Measurements from ENCODE around the gene LDLRAD3. TPM values are rescaled to one million over a fixed set of nuclear protein-coding genes. Genes with fewer than 3 reads are reported as not detected.

The LDLRAD3 gene
- total and polyA plus RNA-seq, 4 experiments from 2014 or later, result not detected

DNA sequence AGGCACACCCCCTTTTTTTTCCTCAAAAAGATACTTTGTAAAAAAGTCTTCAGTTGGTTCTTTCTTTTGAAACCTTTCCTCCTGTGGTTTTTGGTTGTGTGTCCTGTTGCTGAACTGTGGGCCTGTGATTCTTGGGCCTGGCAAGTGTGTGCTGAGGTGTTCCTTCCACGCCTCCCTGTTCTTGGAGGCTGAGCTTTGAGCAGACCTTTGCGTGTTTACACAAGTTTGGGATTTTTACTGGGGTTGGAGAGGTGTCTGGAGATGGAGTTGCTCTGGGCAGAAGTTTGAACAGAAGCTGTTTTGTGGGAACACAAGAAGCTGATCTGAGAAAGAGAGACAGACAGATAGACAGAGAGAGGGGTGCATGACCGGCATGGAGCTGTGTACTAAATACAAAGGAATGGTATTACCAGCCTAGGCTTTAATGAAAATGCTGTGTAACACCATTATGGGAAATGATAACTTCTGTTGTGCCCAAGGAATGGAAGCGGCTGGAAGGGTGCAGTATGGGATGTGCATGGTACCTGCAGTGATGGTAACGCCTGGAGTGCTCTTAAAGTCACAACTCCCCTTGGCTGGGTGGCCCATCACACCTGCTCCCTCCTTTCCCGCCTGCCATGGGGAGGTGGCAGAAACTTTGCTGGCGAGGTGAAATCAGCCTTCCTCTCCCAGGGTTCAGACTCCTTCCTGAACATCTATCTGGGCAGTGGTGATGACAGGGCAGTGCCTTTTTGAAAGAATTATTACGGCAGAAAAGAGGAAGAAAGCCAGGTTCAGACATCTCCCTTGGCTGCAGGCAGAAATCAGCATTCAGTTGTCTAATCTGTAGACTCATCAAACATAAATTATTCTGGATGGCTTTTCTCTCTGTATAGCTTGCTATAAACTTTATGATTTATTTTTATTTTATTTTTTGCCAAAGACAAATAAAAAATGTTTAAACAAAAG is 70.4 kb downstream of the LDLRAD3 start:
- Mint-ChIP-seq H3K4me3 (no peak overlapping the region), H3K36me3 (no peaks in the 10 kb centered on the region), H3K4me1 (no peaks in the 10 kb centered on the region), H3K27ac (no peak overlapping the region), H3K9me3 (peaks cover 0 to 2% (median 0%) of the 10 kb centered on the region in 8 donors), H3K27me3 (peaks cover 6% of the 10 kb centered on the region in 2 donors)
- Histone ChIP-seq H3K4me1 (ENCODE audit: insufficient read depth, low read length) (no peaks in the 10 kb centered on the region), H3K27ac (ENCODE audit: low read depth, low read length) (no peak overlapping the region), H3K36me3 (ENCODE audit: insufficient read depth, low read length) (no peaks in the 10 kb centered on the region), H3K27me3 (ENCODE audit: insufficient read depth, low read length) (no peaks in the 10 kb centered on the region), H3K4me3 (ENCODE audit: low read length in 2 of 2) (no peak overlapping the region), H3K9me3 (ENCODE audit: control insufficient read depth in 1 of 2, low read length in 2 of 2) (no peaks in the 10 kb centered on the region)
- intact Hi-C loops (cut with micrococcal nuclease), result no loop called here
- POLR2A ChIA-PET (ENCODE audit: partially characterized antibody), result no interaction called here
- DNase-seq, result no peak
- CTCF ChIA-PET (ENCODE audit: partially characterized antibody), result no interaction called here

DNA sequence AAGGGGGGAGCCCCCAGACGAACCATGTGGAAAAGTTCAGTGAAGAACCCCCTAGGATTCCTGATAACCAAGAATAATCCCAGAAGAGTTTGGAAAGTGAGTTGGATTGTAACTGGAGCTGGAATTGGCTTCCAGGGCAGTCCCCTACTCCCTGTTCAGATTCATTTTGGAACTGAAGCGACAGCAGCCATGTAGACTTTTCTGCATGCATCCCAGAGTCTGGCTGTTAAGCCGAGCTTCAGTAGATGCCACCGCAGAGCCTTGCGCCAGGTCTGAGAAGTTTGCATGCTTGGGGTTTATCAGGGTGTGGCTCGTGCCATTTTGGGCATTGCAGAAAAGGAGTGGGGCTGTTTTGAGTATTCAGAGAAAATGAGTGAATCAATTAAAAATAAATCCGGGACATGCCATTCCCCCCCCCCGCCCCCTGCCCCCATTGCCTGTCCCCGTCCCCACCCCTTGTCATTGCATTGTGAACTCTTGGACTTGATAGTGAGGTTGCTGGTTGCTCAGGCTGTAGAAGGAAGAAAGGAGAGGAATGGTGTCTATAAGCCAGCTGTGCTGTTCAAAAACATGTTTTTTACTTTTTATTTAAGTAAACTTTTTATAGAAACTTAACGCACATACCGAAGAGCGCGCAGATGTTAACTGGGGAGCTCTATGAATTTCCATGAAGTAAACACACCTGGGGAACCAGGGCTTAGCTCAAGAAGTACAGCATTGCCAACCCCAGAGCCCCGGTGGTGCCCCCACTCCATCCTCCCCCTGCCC is 71.2 kb downstream of the LDLRAD3 start:
- H3K27ac ChIP-seq (ENCODE audit: low read depth, low read length), result no peak overlapping the region
- no peaks in the 10 kb centered on the region for H3K27me3 ChIP-seq (ENCODE audit: insufficient read depth, low read length)
- H3K4me1 ChIP-seq (ENCODE audit: insufficient read depth, low read length), result no peaks in the 10 kb centered on the region
- Mint-ChIP-seq H3K27me3 (peaks cover 6% of the 10 kb centered on the region in 2 donors), H3K4me3 (no peak overlapping the region), H3K4me1 (no peaks in the 10 kb centered on the region), H3K9me3 (peaks cover 0 to 2% (median 0%) of the 10 kb centered on the region in 8 donors), H3K27ac (no peak overlapping the region), H3K36me3 (no peaks in the 10 kb centered on the region)
- no peak for DNase-seq
- no peak overlapping the region for H3K4me3 ChIP-seq (ENCODE audit: low read length in 2 of 2)
- ChIA-PET CTCF (ENCODE audit: partially characterized antibody) (no interaction called here), POLR2A (ENCODE audit: partially characterized antibody) (no interaction called here)
- no peaks in the 10 kb centered on the region for H3K36me3 ChIP-seq (ENCODE audit: insufficient read depth, low read length)
- no peaks in the 10 kb centered on the region for H3K9me3 ChIP-seq (ENCODE audit: control insufficient read depth in 1 of 2, low read length in 2 of 2)
- intact Hi-C loops (cut with micrococcal nuclease), result no loop called here

DNA sequence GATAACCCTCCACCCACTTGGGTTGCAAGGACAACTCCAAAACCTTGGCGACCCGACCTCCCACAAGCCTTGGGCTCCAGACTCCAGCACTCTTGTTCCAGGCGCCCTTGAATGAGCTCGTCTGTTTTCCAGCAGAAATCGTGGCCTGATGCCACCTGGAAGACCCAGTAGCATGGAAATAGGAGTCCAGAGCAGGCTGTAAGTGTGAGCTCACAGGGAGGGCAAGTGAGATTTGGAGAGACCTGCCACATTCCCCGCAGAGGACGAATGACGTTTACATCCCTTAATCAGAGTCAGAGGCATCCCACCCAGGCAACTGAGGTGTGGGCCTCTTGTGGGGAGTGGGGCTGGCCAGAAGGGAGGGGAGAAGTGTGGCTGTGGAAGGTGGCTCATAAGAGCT is 71.9 kb downstream of the LDLRAD3 start:
- Histone ChIP-seq H3K27ac (ENCODE audit: low read depth, low read length) (no peak overlapping the region), H3K27me3 (ENCODE audit: insufficient read depth, low read length) (no peaks in the 10 kb centered on the region), H3K36me3 (ENCODE audit: insufficient read depth, low read length) (no peaks in the 10 kb centered on the region), H3K9me3 (ENCODE audit: control insufficient read depth in 1 of 2, low read length in 2 of 2) (no peaks in the 10 kb centered on the region), H3K4me1 (ENCODE audit: insufficient read depth, low read length) (no peaks in the 10 kb centered on the region), H3K4me3 (ENCODE audit: low read length in 2 of 2) (no peak overlapping the region)
- Mint-ChIP-seq H3K27ac (no peak overlapping the region), H3K9me3 (peaks cover 0 to 2% (median 0%) of the 10 kb centered on the region in 8 donors), H3K4me3 (no peak overlapping the region), H3K36me3 (no peaks in the 10 kb centered on the region), H3K27me3 (peaks cover 8 to 10% of the 10 kb centered on the region in 2 donors), H3K4me1 (no peaks in the 10 kb centered on the region)
- intact Hi-C loops (cut with micrococcal nuclease), result no loop called here
- ChIA-PET POLR2A (ENCODE audit: partially characterized antibody) (no interaction called here), CTCF (ENCODE audit: partially characterized antibody) (no interaction called here)
- no peak for DNase-seq

DNA sequence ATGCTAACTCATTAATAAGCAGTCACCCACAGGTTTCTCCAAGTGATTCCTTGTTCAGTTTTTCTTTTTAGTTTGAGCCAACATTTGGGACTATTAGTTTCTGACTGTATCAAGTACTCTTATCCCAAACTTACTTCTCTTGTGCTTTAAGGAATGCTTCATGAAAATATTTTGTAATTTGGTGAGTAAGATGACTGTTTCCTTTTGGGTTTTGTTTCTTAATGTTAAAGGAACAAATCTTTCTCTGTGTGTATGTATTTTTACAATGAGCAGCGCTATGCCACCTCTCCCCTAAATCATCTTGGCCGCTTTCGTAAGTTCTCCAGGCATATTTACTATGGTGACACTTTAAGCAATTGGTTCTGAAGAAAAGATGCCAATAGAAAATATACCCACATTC is 72.4 kb downstream of the LDLRAD3 start:
- Histone ChIP-seq H3K36me3 (ENCODE audit: insufficient read depth, low read length) (no peaks in the 10 kb centered on the region), H3K27ac (ENCODE audit: low read depth, low read length) (no peak overlapping the region), H3K27me3 (ENCODE audit: insufficient read depth, low read length) (no peaks in the 10 kb centered on the region), H3K9me3 (ENCODE audit: control insufficient read depth in 1 of 2, low read length in 2 of 2) (no peaks in the 10 kb centered on the region), H3K4me3 (ENCODE audit: low read length in 2 of 2) (no peak overlapping the region), H3K4me1 (ENCODE audit: insufficient read depth, low read length) (no peaks in the 10 kb centered on the region)
- Mint-ChIP-seq H3K4me1 (no peaks in the 10 kb centered on the region), H3K4me3 (no peak overlapping the region), H3K27me3 (peaks cover 10% of the 10 kb centered on the region in 2 donors), H3K27ac (no peak overlapping the region), H3K36me3 (no peaks in the 10 kb centered on the region), H3K9me3 (peaks cover 0 to 2% (median 0%) of the 10 kb centered on the region in 8 donors)
- ChIA-PET POLR2A (ENCODE audit: partially characterized antibody) (no interaction called here), CTCF (ENCODE audit: partially characterized antibody) (no interaction called here)
- intact Hi-C loops (cut with micrococcal nuclease), result no loop called here
- no peak for DNase-seq

DNA sequence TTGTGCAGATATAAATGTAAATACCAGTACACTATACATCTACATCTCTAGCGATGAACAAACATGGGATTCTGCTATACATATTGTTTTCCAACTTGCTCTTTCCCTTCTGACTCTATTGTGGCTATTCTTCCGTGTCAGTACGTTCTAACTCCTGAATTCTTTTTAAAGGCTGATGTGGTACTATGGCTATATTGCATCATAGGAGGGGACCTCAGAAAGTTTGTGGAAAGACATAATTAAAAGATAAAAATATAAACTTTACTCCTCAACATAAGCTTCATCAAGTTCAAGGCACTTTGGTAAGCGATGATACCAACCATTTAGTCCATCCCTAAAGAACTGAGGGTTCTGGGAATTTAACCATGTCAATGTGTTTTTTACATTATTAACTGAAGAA is 72.8 kb downstream of the LDLRAD3 start:
- no peaks in the 10 kb centered on the region for H3K4me1 Mint-ChIP-seq
- H3K9me3 Mint-ChIP-seq, result peaks cover 0 to 2% (median 0%) of the 10 kb centered on the region in 8 donors
- H3K27me3 Mint-ChIP-seq, result peaks cover 10% of the 10 kb centered on the region in 2 donors
- Histone ChIP-seq H3K4me3 (ENCODE audit: low read length in 2 of 2) (no peak overlapping the region), H3K9me3 (ENCODE audit: control insufficient read depth in 1 of 2, low read length in 2 of 2) (no peaks in the 10 kb centered on the region), H3K36me3 (ENCODE audit: insufficient read depth, low read length) (no peaks in the 10 kb centered on the region), H3K27me3 (ENCODE audit: insufficient read depth, low read length) (no peaks in the 10 kb centered on the region), H3K4me1 (ENCODE audit: insufficient read depth, low read length) (no peaks in the 10 kb centered on the region), H3K27ac (ENCODE audit: low read depth, low read length) (no peak overlapping the region)
- intact Hi-C loops (cut with micrococcal nuclease), result no loop called here
- no peak overlapping the region for H3K27ac Mint-ChIP-seq
- H3K4me3 Mint-ChIP-seq, result no peak overlapping the region
- CTCF ChIA-PET (ENCODE audit: partially characterized antibody), result no interaction called here
- no peaks in the 10 kb centered on the region for H3K36me3 Mint-ChIP-seq
- POLR2A ChIA-PET (ENCODE audit: partially characterized antibody), result no interaction called here
- no peak for DNase-seq

DNA sequence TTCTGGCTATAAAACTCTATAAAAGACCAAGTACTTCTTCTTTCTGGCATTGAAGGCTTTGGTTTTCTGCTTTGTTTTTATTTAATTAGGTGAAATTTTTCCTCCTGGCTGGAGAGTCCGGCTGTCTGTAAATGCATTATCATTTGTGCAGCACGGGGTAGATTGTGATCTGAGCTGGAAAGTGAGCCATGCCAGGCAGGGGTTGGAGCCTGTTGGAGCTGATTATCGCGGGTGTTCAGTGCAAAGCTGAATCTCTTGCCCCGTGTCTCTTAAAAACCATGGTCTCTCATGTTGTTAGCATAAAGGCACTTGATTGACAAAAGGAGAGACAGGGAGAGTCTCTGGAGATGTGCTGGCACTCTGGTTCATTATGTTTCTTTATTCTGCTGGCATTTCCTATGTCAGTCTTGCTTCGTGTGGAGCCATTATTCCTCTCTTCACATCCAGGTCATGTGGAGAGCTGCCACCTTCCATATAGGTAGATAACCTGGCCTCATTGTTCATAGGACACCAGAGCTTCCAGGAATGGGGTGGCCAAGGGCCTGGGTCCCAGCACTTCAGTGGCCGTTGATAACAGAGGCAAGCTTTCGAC is 75.2 kb downstream of the LDLRAD3 start:
- Mint-ChIP-seq H3K4me1 (no peaks in the 10 kb centered on the region), H3K27ac (no peak overlapping the region), H3K9me3 (peaks cover 0 to 2% (median 0%) of the 10 kb centered on the region in 8 donors), H3K27me3 (peaks cover 4 to 10% of the 10 kb centered on the region in 2 donors), H3K4me3 (no peak overlapping the region), H3K36me3 (no peaks in the 10 kb centered on the region)
- intact Hi-C loops (cut with micrococcal nuclease), result no loop called here
- Histone ChIP-seq H3K9me3 (ENCODE audit: control insufficient read depth in 1 of 2, low read length in 2 of 2) (no peaks in the 10 kb centered on the region), H3K4me1 (ENCODE audit: insufficient read depth, low read length) (no peaks in the 10 kb centered on the region), H3K36me3 (ENCODE audit: insufficient read depth, low read length) (no peaks in the 10 kb centered on the region), H3K27me3 (ENCODE audit: insufficient read depth, low read length) (no peaks in the 10 kb centered on the region), H3K4me3 (ENCODE audit: low read length in 2 of 2) (no peak overlapping the region), H3K27ac (ENCODE audit: low read depth, low read length) (no peak overlapping the region)
- ChIA-PET POLR2A (ENCODE audit: partially characterized antibody) (interaction anchor here (0.6 kb wide), 1 partner anchor 1976 kb away, joined by 3 read pairs; no protein-coding TSS in a partner anchor), CTCF (ENCODE audit: partially characterized antibody) (no interaction called here)
- no peak for DNase-seq

DNA sequence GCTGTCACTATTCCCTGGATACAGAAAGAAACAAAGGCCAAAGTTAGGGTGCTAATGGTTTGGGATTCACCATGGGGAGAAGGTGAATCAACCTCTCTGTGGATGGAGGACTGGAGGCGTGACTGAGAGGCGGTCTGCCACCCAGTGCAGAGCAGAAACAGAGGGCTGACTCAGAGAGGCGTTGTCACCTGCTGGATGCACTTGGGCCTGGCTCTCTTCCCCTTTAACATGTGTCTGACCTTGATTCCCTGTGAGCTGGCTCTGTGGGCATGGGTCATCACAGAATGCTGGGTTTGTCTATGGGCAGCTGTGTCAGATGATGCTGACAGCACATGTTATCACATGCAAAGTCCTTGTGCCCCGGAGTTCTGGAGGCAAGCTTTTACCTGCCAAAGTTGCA is 75.9 kb downstream of the LDLRAD3 start:
- H3K4me1 Mint-ChIP-seq, result no peaks in the 10 kb centered on the region
- peaks cover 4 to 9% of the 10 kb centered on the region in 2 donors for H3K27me3 Mint-ChIP-seq
- DNase-seq, result no peak
- no peaks in the 10 kb centered on the region for H3K27me3 ChIP-seq (ENCODE audit: insufficient read depth, low read length)
- no peaks in the 10 kb centered on the region for H3K36me3 Mint-ChIP-seq
- ChIA-PET CTCF (ENCODE audit: partially characterized antibody) (no interaction called here), POLR2A (ENCODE audit: partially characterized antibody) (interaction anchor here (0.6 kb wide), 1 partner anchor 1977 kb away, joined by 3 read pairs; no protein-coding TSS in a partner anchor)
- no peak overlapping the region for H3K27ac Mint-ChIP-seq
- H3K4me1 ChIP-seq (ENCODE audit: insufficient read depth, low read length), result no peaks in the 10 kb centered on the region
- H3K27ac ChIP-seq (ENCODE audit: low read depth, low read length), result no peak overlapping the region
- intact Hi-C loops (cut with micrococcal nuclease), result no loop called here
- no peak overlapping the region for H3K4me3 Mint-ChIP-seq
- H3K4me3 ChIP-seq (ENCODE audit: low read length in 2 of 2), result no peak overlapping the region
- peaks cover 0 to 1% (median 0%) of the 10 kb centered on the region in 8 donors for H3K9me3 Mint-ChIP-seq
- H3K9me3 ChIP-seq (ENCODE audit: control insufficient read depth in 1 of 2, low read length in 2 of 2), result no peaks in the 10 kb centered on the region
- no peaks in the 10 kb centered on the region for H3K36me3 ChIP-seq (ENCODE audit: insufficient read depth, low read length)

Measured in CD4-positive, alpha-beta memory T cell (primary cell).